Gastrocnemius medialis (tissue), 4 donors: ENCODE results near the gene TLR7. TPM values are rescaled to one million over a fixed set of nuclear protein-coding genes. Genes with fewer than 3 reads are reported as not detected.

Experiments
- ATAC-seq, 2 donors: fragments of 150-250 bp; one replicate each; pipeline ENCODE4 v1.9.1; 2016
- DNase-seq, 2 donors: peaks; one replicate each; pipeline ENCODE4 v3.0.0-alpha.2; 2019
- H3K27ac ChIP-seq, 4 donors: fragments of 200-600 bp; sonication (generic); 1 replicate in 1 of 4; 2 replicates in 3 of 4; pipeline ENCODE4 v1.5.1; 2016 to 2018; ENCODE audit warnings: mild to moderate bottlenecking in 2 of 4, moderate library complexity in 1 of 4
- H3K27me3 ChIP-seq, 3 donors: fragments of 200-600 bp; sonication (generic) in 2 of 3; 1 replicate in 1 of 3; 2 replicates in 2 of 3; pipeline versions ENCODE4 v1.5.1 to v1.6.0; 2016 to 2019; ENCODE audit warnings: mild to moderate bottlenecking in 1 of 3, moderate library complexity in 1 of 3
- H3K36me3 ChIP-seq, 2 donors: fragments of 200-600 bp; sonication (generic) in 1 of 2; one replicate each; pipeline ENCODE4 v1.5.1; 2017 to 2018
- H3K4me1 ChIP-seq, 2 donors: fragments of 200-600 bp; sonication (generic) in 1 of 2; one replicate each; pipeline ENCODE4 v1.5.1; 2016 to 2017; ENCODE audit warnings: mild to moderate bottlenecking in 2 of 2
- H3K4me3 ChIP-seq, 4 donors: fragments of 200-600 bp; sonication (generic) in 3 of 4; 1 replicate in 1 of 4; 2 replicates in 3 of 4; pipeline ENCODE4 v1.5.1; 2016 to 2019; ENCODE audit warnings: mild to moderate bottlenecking in 2 of 4
- H3K9me3 ChIP-seq, 3 donors: fragments of 200-600 bp; sonication (generic) in 2 of 3; 1 replicate in 1 of 3; 2 replicates in 2 of 3; pipeline ENCODE4 v1.5.1; 2016 to 2019
- CTCF ChIP-seq, 5 experiments: fragments of 450-650 bp in 3 of 5; fragments of 200-600 bp in 2 of 5; sonication (generic) in 2 of 5; IDR thresholded peaks in 4 of 5; conservative IDR thresholded peaks in 1 of 5; 1 replicate in 4 of 5; 2 replicates in 1 of 5; pipeline ENCODE4 v1.5.1; 2016 to 2019; ENCODE audit warnings: antibody characterized with exemption in 5 of 5, mild to moderate bottlenecking in 3 of 5, moderate library complexity in 3 of 5
- POLR2A ChIP-seq, 2 donors: fragments of 450-650 bp; IDR thresholded peaks; one replicate each; pipeline ENCODE4 v1.6.1; 2017; ENCODE audit warnings: antibody characterized with exemption in 2 of 2, mild to moderate bottlenecking in 2 of 2, moderate library complexity in 2 of 2
- in situ Hi-C, 4 donors: fragments of 200-750 bp; cut with MboI; loops; one replicate each; pipeline versions ENCODE4 v1.15.0 to v1.8.0; 2017; ENCODE audit warnings: low sequenced_read_pairs in 4 of 4
- intact Hi-C: fragments of 100-400 bp; cut with DNase I; formaldehyde crosslinking; loops from one replicate; pipeline ENCODE4 v1.15.1; 2023; ENCODE audit warnings: low total_unique reads
- total RNA-seq, 4 donors: library from RNA; depleted of rRNA; stranded (reverse); fragments of >200 nt; gene quantifications; one replicate each; pipeline versions ENCODE4 v1.1.0 to v1.2.3, GENCODE V29; 2016

TLR7 gene
- total RNA-seq, 4 donors from 2014 or later: 0.05 to 0.23 (median 0.16) TPM

GRCh38 chrX:12891171-12891570, 24.3 kb downstream of the TLR7 start:
- intact Hi-C loops (no loop called here), in situ Hi-C loops (no loop called here)
- no peak overlapping the region for H3K27ac ChIP-seq
- DNase-seq (no peak), ATAC-seq (no peak)
- H3K9me3 ChIP-seq: no peaks in the 10 kb centered on the region
- H3K4me3 ChIP-seq: no peak overlapping the region
- TF ChIP-seq CTCF (IDR thresholded peaks at IDR 0.05 in 4 of 5, conservative IDR thresholded peaks at IDR 0.05 in 1 of 5) (no peak), POLR2A (IDR thresholded peaks at IDR 0.05) (no peak)
- H3K27me3 ChIP-seq: no peaks in the 10 kb centered on the region
- no peaks in the 10 kb centered on the region for H3K36me3 ChIP-seq
- no peaks in the 10 kb centered on the region for H3K4me1 ChIP-seq

GRCh38 chrX:12891915-12892506, 25.1 kb downstream of the TLR7 start:
- Histone ChIP-seq H3K4me3 (no peak overlapping the region), H3K27ac (no peak overlapping the region), H3K9me3 (no peaks in the 10 kb centered on the region), H3K4me1 (no peaks in the 10 kb centered on the region), H3K27me3 (no peaks in the 10 kb centered on the region), H3K36me3 (no peaks in the 10 kb centered on the region)
- DNase-seq: no peak
- intact Hi-C loops (no loop called here), in situ Hi-C loops (no loop called here)
- ATAC-seq: no peak
- TF ChIP-seq POLR2A (IDR thresholded peaks at IDR 0.05): no peak
- TF ChIP-seq CTCF (IDR thresholded peaks at IDR 0.05 in 4 of 5, conservative IDR thresholded peaks at IDR 0.05 in 1 of 5): no peak

- in situ Hi-C loops: no loop called here
Observed at GRCh38 chrX:12892716-12893115, 25.8 kb downstream of the TLR7 start.

GRCh38 chrX:12894074-12895030, 27.5 kb downstream of the TLR7 start:
- Histone ChIP-seq H3K4me3 (no peak overlapping the region), H3K36me3 (no peaks in the 10 kb centered on the region), H3K27me3 (no peaks in the 10 kb centered on the region), H3K4me1 (no peaks in the 10 kb centered on the region), H3K27ac (no peak overlapping the region), H3K9me3 (no peaks in the 10 kb centered on the region)
- intact Hi-C loops (no loop called here), in situ Hi-C loops (no loop called here)
- DNase-seq: no peak
- no peak for ATAC-seq
- TF ChIP-seq POLR2A (IDR thresholded peaks at IDR 0.05): no peak
- no peak for TF ChIP-seq CTCF (IDR thresholded peaks at IDR 0.05 in 4 of 5, conservative IDR thresholded peaks at IDR 0.05 in 1 of 5)

More at GRCh38 chrX:12892716-12893115, 25.8 kb downstream of the TLR7 start:
- no peaks in the 10 kb centered on the region for H3K36me3 ChIP-seq
- no peak for TF ChIP-seq POLR2A (IDR thresholded peaks at IDR 0.05)
- H3K4me1 ChIP-seq: no peaks in the 10 kb centered on the region
- H3K9me3 ChIP-seq: no peaks in the 10 kb centered on the region
- DNase-seq (no peak), ATAC-seq (no peak)
- intact Hi-C loops: no loop called here
- H3K27ac ChIP-seq: no peak overlapping the region
- H3K4me3 ChIP-seq: no peak overlapping the region
- H3K27me3 ChIP-seq: no peaks in the 10 kb centered on the region

GRCh38 chrX:12895866-12896265, 29.0 kb downstream of the TLR7 start:
- no peak for ATAC-seq
- Histone ChIP-seq H3K4me1 (no peaks in the 10 kb centered on the region), H3K36me3 (no peaks in the 10 kb centered on the region), H3K27me3 (no peaks in the 10 kb centered on the region), H3K9me3 (no peaks in the 10 kb centered on the region), H3K27ac (no peak overlapping the region), H3K4me3 (no peak overlapping the region)
- intact Hi-C loops: no loop called here
- in situ Hi-C loops: no loop called here
- TF ChIP-seq POLR2A (IDR thresholded peaks at IDR 0.05): no peak
- TF ChIP-seq CTCF (IDR thresholded peaks at IDR 0.05 in 4 of 5, conservative IDR thresholded peaks at IDR 0.05 in 1 of 5): no peak
- DNase-seq: no peak
